ENCODE measurements around the gene ALS2.
"Not testable (repeated sequence)": the region's sequence is repeated elsewhere in the genome, so short reads cannot be mapped to it uniquely, and the experiment has no call there.

ALS2 gene

GRCh38 chr2:201780674-201781493 lies at the start of gene ALS2:
Gene ALS2 (minus strand): TSS chr2:201780933. CDS start chr2:201768885, 12,048 bp downstream.
- peak; percentile 80 for DNase-seq (ENCODE audit: low read depth)

DNA sequence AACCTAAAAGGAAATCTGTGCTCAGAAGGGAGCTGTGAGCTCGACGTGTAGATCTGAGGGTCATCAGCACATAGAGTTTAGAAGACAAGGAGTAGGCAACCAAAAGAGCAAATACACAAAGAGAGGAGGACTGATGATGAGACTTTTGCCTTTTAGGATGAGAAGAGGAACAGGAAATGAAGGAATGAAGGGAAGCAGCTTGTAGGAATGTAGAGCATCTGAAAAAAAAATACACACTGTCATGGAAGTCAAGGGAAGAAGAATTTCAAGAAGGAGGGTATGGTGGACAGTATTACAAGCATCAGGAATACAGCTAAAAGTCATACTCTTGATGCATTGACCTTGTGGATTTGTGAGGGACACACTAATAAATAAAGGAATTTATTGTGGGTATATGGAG lies 47.5 kb upstream of the ALS2 start:
- DNase-seq (ENCODE audit: low read depth): no peak

DNA sequence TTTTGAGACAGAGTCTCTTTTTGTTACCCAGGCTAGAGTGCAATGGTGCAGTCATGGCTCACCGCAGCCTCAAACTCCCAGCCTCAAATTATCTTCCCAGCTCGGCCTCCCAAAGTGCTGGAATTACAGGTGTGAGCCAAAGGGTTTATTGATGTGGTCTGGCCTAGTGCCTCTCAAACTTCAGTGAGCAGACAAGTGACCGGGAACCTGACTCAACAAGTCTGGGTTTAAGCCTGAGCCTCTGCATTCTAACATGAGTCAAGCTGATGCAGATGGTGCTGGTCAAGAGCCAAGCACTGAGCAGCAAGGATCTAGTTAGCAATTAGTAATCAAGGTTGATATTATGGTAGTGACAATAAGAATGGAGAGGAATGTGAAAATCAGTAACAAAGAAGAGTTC lies 46.9 kb upstream of the ALS2 start:
- DNase-seq (ENCODE audit: low read depth): no peak

GRCh38 chr2:201824212-201824611 lies 43.5 kb upstream of the ALS2 start:
- no peak for DNase-seq (ENCODE audit: low read depth)

- DNase-seq (ENCODE audit: low read depth): no peak
Observed at GRCh38 chr2:201821080-201821479, 40.3 kb upstream of the ALS2 start.

DNA sequence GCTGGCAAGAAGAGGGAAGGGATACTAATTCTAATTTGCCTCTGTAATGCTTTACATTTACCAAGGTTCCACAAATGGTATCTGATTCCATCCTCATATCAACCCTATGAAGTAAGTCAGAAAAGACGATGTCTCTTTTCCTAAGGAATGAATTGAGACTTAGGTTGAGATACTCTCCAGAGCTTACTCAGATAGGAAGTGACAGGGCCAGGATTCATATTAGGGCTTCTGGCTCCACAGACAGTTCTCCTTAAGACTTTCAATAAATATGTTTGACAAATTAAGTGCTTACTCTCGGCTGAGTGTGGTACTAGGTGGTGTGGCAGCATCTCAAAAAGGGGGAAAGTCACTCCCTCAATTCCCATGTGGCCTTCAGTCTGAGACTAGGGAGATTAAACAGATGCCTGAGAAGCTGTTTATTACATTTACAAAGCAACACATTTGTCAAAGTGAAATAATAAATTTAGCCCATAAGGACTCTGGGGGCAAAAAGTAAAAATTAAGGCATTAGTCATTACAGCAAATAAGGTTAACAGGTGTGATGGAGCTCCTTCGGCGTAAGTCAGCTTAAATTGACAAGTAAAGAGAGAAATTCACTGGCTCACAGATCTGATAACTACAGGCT lies 39.8 kb upstream of the ALS2 start:
- no peak for DNase-seq (ENCODE audit: low read depth)

- no peak for DNase-seq (ENCODE audit: low read depth)
Observed at GRCh38 chr2:201816657-201817575, 36.2 kb upstream of the ALS2 start.

GRCh38 chr2:201813996-201814760 lies 33.4 kb upstream of the ALS2 start:
- no peak for DNase-seq (ENCODE audit: low read depth)

- DNase-seq (ENCODE audit: low read depth): not testable (repeated sequence)
Observed at GRCh38 chr2:201810604-201811003, 29.9 kb upstream of the ALS2 start.

GRCh38 chr2:201809633-201810032 lies 28.9 kb upstream of the ALS2 start:
- no peak for DNase-seq (ENCODE audit: low read depth)

- DNase-seq (ENCODE audit: low read depth): no peak
Observed at GRCh38 chr2:201808027-201808426, 27.3 kb upstream of the ALS2 start.

DNA sequence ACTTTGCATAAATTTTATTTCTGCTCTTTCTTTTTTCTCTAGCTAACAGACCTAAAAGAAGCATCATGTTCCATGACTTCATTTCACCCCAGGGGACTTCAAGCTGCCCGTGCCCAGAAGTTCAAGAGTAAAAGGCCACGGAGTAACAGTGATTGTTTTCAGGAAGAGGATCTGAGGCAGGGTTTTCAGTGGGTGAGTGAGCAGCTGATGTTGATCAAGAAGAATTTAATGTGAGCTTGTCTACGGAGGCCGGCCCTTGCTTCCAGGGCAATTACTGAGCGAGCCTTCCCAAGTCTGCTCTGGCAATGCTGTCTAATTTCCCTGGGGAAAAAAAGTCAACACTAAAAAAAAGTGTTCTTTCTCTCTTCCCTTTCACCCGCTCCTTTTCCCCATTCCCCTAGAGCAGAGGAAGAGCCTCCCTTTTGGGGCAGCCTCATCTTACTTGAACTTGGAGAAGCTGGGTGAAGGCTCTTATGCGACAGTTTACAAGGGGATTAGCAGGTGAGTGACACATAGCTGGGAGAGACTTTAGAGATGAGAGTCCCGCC lies 26.8 kb upstream of the ALS2 start:
- no peak for DNase-seq (ENCODE audit: low read depth)

GRCh38 chr2:201806442-201807170 lies 25.9 kb upstream of the ALS2 start, which contains the start of gene CDK15:
Gene CDK15 (plus strand): TSS chr2:201806537. CDS start chr2:201806665, 128 bp downstream.
- no peak for DNase-seq (ENCODE audit: low read depth)

DNA sequence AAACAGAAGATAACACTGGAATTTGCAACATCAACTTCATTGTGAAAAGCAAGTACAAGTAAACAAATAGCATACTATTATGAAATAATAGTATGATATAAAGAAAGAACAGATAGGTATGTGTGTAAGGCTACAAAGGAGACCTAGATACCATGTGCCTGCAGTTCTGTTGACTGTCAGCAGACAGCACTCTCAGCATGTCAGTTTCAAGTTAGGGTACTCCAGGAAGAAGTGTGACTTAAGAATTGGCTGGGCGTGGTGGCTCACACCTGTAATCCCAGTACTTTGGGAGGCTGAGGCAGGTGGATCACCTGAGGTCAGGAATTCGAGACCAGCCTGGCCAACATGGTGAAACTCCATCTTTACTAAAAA lies 18.2 kb upstream of the ALS2 start:
- not testable (repeated sequence) for DNase-seq (ENCODE audit: low read depth)

DNA sequence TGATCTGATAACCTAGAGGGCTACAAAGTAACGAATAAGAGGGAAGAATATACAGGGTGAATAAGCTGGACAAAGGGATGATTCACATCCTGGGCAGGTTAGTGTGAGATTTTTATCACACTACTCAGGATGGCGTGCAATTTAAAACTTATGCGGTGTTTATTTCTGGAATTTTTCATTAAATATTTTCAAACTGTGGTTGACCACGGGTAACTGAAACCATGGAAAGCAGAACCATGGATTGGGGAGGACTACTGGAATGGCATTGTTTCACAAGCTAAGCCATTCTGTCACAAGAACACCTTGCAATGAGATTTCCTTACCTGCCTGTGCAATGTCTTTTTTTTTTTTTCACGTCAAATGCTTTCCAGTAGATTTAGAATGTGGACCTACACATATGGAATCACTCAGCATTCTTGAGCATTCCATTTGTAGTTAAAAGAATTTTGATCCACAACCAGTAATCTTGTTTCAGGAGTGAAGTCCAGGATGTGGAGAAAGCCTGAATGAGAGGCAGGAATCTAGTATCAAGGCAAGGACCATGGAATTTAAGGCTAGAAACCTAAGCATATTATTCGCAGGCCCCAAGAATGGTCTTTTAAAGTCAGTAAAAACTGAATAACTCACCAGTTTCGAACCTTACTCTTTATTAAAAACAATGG lies 17.6 kb upstream of the ALS2 start:
- DNase-seq (ENCODE audit: low read depth): no peak

DNA sequence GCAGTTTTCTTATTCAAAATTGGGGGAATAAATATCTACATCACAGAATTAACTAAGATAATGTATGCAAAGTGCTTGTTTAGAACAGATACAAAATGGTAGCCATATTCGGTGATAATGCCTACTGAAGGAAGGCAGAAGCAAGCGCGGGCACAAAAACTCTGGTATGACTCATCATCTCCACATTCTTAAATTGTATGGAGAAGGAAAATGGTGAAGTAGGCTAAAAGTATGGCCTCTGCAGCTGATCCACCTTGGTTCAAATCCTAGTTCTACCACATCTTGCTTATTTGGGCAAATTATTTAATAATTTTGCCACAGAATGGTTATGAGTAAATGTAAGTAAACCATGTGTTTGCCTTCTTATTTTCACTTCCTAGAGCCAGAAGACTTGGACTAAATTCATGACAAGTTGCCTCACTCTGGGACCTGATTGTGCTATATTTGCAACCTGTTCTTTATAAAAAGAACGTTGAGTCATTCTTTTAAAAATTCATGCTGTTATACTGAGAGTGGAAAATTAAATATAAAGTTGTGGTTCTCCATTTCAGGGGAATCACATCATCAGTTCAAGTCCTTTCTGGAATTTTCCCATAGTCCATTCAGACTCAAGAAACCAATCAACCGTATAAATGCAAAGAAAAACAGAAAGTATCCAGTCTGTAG lies 16.6 kb upstream of the ALS2 start:
- no peak for DNase-seq (ENCODE audit: low read depth)

- no peak for DNase-seq (ENCODE audit: low read depth)
Observed at GRCh38 chr2:201796478-201796865, 15.7 kb upstream of the ALS2 start.

GRCh38 chr2:201795607-201796477 lies 15.1 kb upstream of the ALS2 start:
- no peak for DNase-seq (ENCODE audit: low read depth)

DNA sequence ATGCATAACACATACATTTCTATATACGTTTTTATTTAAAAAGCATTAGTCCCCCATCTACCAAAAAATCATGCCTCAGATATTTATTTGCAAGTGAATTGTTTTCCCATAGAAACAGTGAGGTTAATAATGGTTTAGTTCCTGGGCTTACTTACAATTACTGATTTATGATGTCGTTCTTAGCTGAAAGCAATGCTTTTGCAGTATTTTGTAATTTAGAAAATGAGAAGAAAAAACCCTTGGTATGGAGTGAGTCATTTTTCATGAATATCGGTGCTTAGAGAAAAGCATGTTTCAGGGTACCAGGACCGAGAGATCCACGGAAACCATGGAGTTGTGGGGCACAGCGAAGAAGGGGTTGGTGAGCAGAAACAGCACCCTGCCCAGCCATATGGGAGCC lies 13.6 kb upstream of the ALS2 start:
- DNase-seq (ENCODE audit: low read depth): no peak

Measured in stimulated activated CD8-positive, alpha-beta memory T cell treated with anti-CD3 and anti-CD28 coated beads, Interleukin-15, amount 100 ng/mL, for 24 hours (primary cell).